ENCODE measurements around the gene COL8A1.

Gene COL8A1

DNA sequence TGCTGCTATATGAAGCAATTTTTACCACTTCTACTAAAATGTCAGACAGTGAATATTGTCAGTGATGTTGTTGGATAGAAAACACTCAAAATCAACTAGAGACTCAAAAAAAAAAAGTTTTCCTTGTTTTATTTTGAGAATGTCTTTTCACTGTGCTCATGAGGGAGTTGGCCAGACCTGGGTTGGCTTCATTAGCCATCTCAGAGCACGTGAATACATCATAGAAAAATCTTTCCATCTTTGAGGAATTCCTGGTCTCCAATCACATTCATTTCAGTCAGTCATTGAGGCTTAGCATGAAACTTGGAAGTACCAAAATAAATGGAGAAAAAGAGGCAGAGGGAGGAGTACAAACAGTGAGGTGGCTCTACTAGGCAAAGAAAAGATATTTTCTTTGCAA is 121.6 kb downstream of the COL8A1 start:
- DNase-seq (ENCODE audit: low spot score) (no peak), FAIRE-seq (no peak)

- FAIRE-seq, result no peak
- DNase-seq (ENCODE audit: low spot score), result no peak
Measured at GRCh38 chr3:99760629-99761028, 122.2 kb downstream of the COL8A1 start.

GRCh38 chr3:99761415-99762165 is 123.2 kb downstream of the COL8A1 start:
- FAIRE-seq (no peak), DNase-seq (ENCODE audit: low spot score) (no peak)

DNA sequence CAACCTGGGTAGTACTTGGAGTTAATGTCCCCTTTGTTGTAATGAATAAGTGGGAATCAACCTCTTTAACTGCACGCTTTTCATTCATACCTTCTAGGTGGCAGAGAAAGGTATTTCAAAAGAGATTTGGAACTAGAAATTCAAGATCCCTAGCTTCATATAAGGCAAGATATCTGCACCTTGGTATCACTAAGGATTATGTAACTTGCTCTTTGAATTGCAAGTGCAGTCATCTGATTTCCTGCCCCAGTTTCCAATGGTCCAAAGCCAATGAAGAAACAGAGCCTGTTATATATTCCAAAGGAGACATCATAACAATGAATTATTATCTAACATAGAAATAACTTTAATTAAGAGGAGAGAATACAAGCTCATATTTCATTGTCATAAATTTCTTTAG is 124.5 kb downstream of the COL8A1 start:
- FAIRE-seq, result no peak
- DNase-seq (ENCODE audit: low spot score), result no peak

DNA sequence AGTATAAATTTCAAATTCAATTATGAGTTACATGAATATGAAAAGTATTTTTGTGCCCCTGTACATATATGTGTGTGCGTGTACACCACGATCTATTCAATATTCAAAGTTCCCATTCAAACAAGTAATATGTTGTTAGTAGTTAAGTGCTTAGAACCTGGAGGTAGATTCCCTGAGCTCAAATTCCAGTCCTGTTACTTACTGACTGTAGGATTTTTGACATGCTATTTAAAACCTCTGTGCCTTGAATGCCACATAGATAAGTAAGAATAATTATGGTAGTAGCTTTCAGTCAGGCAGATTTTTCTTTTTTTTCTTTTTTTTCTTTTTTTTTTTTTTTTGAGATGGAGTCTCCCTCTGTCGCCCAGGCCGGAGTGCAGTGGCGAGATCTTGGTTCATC is 126.0 kb downstream of the COL8A1 start:
- FAIRE-seq, result no peak
- no peak for DNase-seq (ENCODE audit: low spot score)

GRCh38 chr3:99765042-99765942 is 126.9 kb downstream of the COL8A1 start:
- DNase-seq (ENCODE audit: low spot score), result no peak
- no peak for FAIRE-seq

GRCh38 chr3:99767291-99767690 is 128.9 kb downstream of the COL8A1 start:
- DNase-seq (ENCODE audit: low spot score) (no peak), FAIRE-seq (no peak)

DNA sequence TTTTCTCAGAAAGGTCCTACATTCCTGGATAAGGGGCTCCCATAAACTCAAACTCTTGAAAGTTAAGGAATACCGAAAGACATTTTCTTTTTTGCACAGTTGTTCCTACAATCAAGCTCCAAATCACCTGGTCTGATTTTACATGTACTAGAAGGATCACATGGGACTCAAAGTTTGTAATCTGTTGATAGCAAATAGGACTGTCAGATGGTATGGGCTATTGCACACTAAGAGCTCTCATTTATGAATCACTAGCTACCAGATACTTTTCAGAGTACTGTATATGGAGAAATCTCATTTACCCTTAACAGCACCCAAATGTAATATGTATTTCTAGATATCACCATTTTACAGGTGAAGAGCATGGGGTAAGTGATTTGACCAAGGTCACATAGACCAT is 129.7 kb downstream of the COL8A1 start:
- DNase-seq (ENCODE audit: low spot score) (no peak), FAIRE-seq (no peak)

- DNase-seq (ENCODE audit: low spot score), result no peak
- FAIRE-seq, result no peak
Measured at GRCh38 chr3:99768808-99769501, 130.6 kb downstream of the COL8A1 start.

DNA sequence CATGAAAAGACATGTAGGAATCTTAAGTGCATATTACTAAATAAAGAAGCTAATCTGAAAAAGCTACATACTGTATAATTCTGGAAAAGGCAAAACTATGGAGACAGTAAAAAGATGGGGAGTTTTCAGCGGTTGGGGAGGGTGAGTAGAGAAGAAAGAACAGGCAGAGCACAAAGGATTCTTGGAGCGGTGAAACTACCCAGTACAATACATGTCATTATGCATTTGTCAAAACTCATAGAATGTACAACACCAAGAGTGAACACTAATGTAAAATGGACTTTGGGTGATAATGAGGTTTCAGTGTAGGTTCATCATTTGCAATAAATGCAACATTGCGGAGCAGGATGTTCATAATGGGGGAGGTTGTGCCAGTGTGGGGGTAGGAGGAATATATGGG is 133.8 kb downstream of the COL8A1 start:
- DNase-seq (ENCODE audit: low spot score), result no peak
- FAIRE-seq, result no peak

- no peak for FAIRE-seq
- DNase-seq (ENCODE audit: low spot score), result no peak
Measured at GRCh38 chr3:99772671-99773070, 134.3 kb downstream of the COL8A1 start.

DNA sequence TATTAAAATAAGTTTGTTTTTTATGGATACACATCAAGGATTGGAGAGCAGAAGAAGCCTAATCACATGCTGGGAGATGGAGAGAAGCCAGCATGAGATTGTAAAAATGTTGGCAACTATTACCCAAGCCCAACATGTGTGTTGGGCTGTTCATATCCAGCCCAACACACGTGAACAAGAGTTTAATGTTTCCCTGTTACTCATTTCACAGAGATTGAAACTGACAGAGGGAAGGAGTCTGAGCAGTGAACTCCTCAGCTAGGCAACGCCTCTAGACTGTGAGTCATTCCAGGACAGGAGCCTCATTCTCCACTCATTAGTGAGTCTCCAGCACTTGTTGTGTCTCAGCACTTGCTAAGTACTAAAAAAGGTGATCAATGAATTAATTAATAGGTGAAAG is 136.1 kb downstream of the COL8A1 start:
- FAIRE-seq (no peak), DNase-seq (ENCODE audit: low spot score) (peak; percentile 38)

- DNase-seq (ENCODE audit: low spot score), result no peak
- no peak for FAIRE-seq
Measured at GRCh38 chr3:99776516-99777209, 138.3 kb downstream of the COL8A1 start.

DNA sequence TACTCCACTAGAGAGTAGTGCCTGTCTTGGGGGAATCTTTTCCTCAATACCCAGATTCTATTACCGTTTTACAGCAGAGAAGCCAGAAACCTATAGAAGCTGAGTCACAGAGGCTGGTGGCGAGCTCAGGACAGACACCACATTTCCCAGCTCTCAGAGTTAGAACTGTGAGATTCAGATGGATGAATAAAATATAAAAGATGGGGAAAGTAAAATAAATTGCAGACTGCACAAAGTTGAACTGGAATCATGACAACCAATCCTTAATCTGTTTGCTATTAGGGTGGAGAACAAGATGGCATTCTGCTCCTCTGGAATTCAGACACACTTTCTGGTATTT is 138.8 kb downstream of the COL8A1 start:
- DNase-seq (ENCODE audit: low spot score) (no peak), FAIRE-seq (no peak)

DNA sequence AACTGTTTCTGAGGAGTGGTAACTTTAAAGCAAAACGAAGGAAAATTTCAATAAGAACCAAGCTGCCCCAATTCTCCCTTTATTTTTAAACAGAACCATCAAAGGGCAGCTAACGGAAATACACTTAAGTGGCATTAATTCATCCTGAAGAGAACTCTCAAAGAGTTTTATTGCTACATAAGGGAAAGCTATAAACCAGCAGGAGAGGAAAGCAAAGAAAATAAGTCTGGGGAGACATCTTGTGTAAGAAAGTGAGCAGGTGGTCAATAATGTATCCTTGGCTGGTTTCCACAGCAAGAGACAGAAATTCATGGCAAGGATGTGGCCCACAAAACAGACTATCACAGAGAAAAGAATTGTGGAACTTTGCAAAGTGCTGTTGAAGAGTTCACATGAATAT is 139.3 kb downstream of the COL8A1 start:
- FAIRE-seq (no peak), DNase-seq (ENCODE audit: low spot score) (no peak)

DNA sequence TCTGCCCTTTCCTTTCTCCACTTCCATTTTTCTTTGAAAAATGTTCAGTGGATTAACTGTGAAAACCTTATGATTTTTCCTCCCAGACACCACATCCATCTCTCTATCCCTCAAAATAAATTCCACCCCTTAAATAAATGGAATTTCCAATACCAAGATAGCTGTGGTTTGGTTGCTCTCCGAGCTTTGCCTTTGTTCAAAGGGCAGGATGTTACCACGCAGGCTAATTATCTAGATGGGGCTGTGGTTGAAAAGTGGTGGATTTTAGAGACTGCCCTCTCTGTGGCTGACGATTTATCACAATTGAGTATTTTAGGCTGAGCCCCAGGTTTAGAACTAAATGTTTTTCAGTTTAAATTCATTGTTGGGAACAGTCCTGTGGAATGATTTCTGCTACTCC is 142.4 kb downstream of the COL8A1 start:
- DNase-seq (ENCODE audit: low spot score), result peak; percentile 14
- no peak for FAIRE-seq

DNA sequence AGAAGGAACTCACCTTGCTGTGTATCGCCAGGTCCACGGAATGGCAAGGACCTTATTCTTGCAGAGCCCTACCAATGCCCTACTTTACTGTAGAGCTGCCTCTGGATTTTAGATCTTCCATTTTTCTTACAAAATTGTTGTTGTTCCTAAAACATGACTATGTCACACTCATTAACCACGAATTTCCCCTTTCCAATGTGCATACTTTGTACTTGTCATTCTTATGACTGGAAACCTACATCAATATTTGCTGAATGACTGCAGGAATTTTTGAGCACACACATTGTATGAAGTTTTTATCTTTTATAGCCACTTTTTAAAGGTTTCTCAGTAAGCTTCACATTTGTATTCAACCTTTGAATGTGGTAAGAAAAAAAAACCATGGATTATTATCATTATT is 143.4 kb downstream of the COL8A1 start:
- FAIRE-seq, result peak; percentile 74
- no peak for DNase-seq (ENCODE audit: low spot score)

DNA sequence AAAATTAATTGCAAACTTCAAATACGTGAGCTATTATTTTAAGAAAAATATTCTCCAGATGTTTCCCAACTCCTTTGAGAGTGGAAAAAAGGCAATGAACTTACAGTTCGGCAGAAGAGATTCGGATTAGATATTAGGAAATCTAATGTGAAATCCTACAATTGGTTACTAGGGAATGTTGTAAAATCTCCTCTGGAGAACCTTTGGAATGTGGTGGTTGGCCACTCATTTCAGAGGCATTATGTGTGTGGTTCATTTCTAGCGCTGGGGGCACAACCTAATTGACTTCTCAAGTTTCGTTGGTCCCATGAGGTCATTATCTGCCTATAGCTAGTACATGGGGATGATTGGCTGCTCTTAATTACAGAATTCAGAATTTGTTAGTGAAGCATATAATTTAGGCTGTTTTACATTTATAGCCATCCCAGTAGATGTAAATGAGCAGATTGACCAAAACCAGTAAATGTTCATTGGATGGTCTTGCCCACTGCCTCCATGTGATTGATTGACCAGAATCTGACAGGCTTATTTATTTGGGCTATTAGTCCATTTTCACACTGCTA is 144.7 kb downstream of the COL8A1 start:
- DNase-seq (ENCODE audit: low spot score) (peak; percentile 75), FAIRE-seq (peak; percentile 20)

- FAIRE-seq, result peak; percentile 88
- DNase-seq (ENCODE audit: low spot score), result peak; percentile 71
Measured at GRCh38 chr3:99789011-99789721, 150.8 kb downstream of the COL8A1 start.

GRCh38 chr3:99794485-99794884 is 156.1 kb downstream of the COL8A1 start:
- FAIRE-seq, result no peak
- no peak for DNase-seq (ENCODE audit: low spot score)

GRCh38 chr3:99795573-99795972 is 157.2 kb downstream of the COL8A1 start:
- no peak for DNase-seq (ENCODE audit: low spot score)
- peak; percentile 9 for FAIRE-seq
